D341Med (cell line): ENCODE results near the gene PAPSS2.
"Not testable (repeated sequence)": the region's sequence is repeated elsewhere in the genome, so short reads cannot be mapped to it uniquely, and the experiment has no call there.

Experiments
- DNase-seq: peaks from one replicate; pipeline ENCODE4 v3.0.0; 2012; ENCODE audit warnings: low spot score

PAPSS2 gene

GRCh38 chr10:87706731-87707130, 47.1 kb downstream of the PAPSS2 start:
- no peak for DNase-seq

DNA sequence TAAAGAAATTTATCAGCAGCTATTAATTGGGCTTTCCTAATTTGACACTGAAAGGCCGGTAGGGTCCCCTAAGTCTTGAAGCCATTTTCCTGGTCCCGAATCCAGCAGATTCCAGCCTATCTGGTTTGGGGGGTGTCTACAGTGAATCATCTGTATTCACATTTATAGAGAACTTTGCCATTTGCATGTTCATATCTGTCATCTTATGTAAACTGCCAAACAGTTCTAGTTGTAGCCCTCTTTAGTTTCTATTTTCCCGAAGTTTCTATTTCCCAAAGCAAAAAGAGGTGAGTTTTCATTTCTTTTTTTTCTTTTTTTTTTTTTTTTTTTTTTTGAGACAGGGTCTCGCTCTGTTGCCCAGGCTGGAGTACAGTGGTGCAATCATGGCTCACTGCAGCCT, 47.6 kb downstream of the PAPSS2 start:
- DNase-seq: no peak

DNA sequence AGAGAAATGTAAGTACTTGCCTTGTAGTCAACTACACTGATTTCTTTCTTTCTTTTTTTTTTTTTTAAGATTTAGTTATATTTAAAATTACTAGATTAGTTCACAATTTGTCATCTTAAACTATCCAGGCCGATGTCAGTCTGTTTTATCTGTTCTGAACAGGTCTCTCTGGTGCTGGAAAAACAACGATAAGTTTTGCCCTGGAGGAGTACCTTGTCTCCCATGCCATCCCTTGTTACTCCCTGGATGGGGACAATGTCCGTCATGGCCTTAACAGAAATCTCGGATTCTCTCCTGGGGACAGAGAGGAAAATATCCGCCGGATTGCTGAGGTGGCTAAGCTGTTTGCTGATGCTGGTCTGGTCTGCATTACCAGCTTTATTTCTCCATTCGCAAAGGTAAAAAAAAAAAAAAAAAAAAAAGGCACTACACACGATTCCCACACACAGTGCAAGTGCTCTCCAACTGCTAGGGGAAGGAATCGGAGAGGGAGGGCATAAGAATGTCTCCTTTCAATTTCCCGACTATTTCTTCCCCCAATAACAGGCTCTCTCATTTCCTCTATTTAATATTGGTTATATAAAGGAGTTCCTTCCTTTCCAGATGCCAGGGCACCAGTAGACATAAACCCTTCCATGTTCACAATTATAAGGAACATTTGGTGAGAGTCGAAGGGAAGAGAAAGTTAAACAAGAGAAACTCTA, 53.4 kb downstream of the PAPSS2 start:
- DNase-seq: no peak

DNA sequence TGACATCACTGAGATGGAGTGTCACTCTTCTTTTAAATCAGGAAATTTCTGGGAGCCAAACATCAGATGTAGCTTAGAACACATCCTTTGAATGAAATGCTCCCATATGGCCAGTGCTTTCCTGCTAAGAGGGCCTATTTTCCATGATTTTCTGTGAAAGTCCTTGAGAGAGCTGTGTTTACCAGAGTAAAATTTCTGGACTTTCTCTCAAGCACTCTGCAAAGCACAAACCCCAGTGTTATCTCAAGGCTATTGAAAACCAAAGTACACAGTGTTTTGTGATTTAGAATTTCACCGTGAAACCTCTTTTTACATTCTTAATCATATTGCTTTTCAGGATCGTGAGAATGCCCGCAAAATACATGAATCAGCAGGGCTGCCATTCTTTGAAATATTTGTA, 54.0 kb downstream of the PAPSS2 start:
- no peak for DNase-seq

DNA sequence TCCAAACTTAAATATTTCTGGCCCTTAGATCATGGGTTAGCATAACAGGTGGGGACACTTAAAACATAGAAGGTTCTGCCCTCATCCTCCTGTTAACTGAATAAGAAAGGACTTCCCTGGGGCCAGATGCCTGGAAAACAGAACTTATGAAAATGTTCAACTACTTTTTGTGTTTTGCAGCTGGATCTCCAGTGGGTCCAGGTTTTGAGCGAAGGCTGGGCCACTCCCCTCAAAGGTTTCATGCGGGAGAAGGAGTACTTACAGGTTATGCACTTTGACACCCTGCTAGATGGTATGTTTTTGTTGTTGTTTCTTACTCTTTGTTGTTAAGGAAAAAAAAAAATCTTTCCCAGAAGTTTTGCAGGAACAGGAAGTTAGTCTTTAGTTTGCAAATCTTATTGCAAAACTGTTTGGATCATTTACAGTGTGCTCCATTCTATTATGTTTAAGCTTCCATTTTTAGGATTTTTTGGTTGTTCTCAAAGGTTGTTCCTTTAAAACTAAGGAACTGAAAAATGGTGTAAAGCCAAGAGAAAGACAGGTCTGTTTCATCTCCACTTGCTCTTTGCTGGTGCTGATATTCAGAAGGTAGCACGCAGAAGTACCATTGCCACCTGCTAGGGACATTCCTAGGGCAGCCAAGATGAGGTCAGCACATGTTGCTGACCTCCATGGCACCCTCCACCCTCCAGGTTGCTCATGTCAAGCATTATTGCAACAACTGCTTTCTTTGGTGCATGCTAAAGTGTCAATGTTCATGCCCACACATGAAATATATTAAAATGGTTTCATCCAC, 56.1 kb downstream of the PAPSS2 start:
- no peak for DNase-seq

- DNase-seq: no peak
Observed at GRCh38 chr10:87716348-87716670, 56.6 kb downstream of the PAPSS2 start.

DNA sequence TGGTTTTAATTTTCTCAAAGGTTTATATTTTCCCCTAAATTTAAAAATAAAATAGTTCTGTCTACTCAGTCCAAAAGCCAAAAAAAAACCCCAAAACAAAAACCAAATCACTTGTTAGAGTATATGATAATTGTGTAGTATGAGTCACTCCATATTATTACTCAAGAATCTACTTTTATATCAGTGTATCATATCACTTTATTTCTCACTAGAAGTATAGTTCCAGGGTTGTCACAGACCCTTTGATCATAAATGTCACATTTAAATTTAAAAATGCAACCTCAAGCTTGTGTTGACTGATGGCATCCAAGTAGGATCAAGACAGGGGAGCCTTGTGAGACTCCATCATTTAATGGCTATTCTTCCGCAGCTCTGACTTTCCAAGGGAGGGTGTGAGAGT, 61.0 kb downstream of the PAPSS2 start:
- DNase-seq: no peak

DNA sequence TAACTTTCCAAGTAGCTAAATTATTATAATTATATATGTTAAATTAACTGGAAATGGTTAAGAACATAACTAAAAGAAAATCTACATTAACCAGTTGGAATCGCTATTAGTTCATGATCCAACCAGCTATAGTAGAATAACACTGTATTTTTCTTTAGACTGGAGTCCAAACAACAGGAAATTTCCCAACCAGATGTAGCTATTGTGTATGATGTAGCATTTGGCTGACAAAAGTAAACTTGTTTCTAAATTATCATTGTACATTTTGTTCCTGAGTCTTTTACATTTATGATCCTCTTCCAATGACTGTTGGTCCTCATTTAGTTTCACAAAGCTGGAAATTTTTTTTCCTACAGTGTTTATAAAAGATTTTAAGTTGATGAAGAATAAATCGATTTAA, 62.1 kb downstream of the PAPSS2 start:
- no peak for DNase-seq

DNA sequence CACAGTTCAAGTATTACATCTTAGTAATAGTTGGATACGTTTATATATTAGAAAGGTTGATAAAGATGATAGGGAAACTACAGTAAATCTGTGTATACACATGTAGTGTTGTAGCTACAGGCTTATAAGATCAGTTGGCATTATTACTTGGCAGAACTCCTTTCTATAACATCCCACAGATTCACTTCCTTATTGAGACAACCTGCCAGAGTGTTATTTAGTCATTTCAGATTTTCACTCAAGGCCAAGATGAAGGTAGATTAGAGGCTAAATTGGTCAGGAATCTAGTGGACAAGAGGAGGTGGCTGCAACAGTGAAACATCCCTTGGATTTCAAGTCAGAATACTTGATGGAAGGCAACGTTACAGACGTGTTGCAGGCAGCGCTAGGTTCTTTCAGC, 63.0 kb downstream of the PAPSS2 start:
- no peak for DNase-seq

DNA sequence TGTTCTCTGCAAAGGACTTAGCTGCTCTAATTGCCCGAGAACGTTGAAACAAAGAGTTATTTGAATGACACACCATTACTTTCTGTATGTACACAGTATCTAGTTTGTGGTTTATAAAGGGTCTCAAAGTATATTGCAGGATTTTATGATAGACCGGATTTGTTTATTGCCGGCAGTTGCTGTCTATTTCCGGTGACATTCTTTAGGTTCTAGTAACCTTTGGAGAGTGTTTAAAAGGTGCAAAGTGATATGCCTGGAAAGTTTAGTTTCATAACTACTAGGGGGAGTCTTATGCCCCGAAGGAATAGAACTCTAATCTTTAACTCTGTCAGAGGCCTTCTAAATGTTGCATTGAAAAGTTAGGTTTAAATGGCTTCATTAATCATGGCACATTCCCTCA, 63.8 kb downstream of the PAPSS2 start:
- no peak for DNase-seq

DNA sequence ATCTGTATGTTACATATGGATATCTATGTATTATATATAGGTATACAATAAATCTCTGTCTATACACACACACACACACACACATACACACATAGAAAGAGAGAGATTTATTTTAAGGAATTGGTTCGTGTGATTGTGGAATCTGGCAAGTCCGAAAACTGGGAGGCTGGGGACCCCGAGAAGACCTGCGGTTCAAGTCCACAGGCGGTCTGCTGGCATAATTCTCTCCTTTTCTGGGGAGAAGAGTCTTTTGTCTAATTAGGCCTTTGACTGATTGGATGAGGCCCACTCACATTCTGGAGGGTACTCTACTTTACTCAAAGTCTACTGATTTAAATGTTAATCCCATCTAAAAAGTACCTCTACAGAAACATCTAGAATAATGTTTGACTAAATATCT, 65.1 kb downstream of the PAPSS2 start:
- no peak for DNase-seq

DNA sequence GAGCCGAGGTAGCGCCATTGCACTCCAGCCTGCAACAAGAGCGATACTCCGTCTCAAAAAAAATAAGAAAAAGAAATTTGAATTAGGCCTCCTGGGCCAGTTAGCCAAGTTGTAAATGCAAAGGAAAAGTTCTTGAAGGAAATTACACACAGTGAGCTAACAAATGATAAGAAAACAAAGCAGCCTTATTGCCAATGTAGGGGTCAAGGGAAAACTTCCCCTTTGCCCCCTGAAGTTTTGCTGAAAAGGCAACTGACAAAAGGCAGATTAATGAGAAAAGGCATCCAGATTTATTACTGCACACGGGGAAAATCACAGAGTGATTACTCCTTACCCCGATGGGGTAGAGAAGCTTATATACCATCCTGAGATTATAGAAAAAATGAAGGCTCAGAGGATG, 70.3 kb downstream of the PAPSS2 start:
- no peak for DNase-seq

DNA sequence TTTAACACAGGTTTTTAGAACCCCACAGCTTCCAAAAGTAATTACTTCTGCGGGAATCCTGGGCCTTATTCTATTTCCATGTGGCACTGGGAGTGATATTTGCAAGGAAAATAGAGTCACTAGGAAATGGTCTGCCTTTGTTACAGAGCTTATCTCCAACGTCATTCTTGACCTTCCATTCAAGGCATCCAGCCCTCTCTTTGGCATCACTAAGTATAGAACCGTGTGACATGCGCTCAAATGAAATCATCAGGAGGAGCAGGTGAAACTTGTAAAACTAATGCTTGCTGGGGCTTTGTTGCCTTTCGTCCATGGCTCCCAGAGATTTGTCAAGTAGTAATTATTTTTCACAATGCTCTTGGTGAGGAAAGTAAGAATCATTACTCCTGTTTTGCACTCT, 73.4 kb downstream of the PAPSS2 start:
- no peak for DNase-seq

- DNase-seq: peak; percentile 50
Observed at GRCh38 chr10:87734987-87735827, 75.5 kb downstream of the PAPSS2 start.

DNA sequence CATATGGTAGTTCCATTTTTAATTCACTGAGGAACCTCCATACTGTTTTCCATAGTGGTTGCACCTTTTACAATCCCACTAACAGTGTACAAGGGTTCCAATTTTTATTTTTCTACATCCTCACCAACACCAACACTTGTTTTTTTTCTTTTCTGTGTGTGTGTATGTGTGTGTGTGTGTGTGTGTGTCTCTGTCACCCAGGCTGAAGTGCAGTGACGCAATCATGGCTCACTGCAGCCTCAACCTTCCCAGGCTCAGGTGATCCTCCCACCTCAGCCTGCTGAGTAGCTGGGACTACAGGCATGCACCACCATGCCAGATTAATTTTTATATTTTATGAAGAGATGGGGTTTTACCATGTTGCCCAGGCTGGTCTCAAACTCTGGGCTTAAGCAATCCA, 78.6 kb downstream of the PAPSS2 start:
- not testable (repeated sequence) for DNase-seq

DNA sequence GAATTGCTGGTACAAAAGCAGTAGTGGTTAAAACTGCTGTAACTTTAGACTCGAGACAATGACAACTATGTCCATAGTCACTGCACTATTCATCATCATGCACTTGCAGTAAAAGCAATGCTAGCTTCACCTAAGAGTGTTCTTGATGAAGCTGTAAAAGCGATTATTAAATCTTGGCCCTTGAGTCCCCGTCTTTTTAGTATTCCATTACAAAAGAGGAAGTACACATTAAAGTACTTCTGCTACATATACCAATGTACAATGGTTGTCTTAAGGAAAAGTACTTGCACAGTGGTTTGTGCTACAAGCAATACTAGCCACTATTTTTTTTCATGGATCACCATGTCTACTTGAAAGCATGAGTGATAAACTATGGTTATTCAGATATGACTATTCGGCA, 80.0 kb downstream of the PAPSS2 start:
- no peak for DNase-seq

DNA sequence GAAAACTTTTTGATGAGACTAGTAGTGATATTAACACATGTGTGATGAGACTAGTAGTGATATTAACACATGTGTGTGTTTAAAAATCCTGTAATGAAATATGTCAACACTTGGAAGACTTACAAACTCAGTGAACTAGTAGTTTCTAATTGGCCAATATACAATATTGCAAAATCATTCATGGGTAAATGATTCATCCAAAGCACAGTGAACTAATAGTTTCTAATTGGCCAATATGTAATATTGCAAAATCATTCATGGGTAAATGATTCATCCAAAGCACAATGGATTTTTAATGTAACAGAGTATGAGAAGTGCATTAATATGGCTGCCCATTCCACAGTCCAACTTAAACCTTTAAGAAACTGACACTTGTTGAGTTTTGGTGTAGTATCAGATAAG, 80.6 kb downstream of the PAPSS2 start:
- no peak for DNase-seq

DNA sequence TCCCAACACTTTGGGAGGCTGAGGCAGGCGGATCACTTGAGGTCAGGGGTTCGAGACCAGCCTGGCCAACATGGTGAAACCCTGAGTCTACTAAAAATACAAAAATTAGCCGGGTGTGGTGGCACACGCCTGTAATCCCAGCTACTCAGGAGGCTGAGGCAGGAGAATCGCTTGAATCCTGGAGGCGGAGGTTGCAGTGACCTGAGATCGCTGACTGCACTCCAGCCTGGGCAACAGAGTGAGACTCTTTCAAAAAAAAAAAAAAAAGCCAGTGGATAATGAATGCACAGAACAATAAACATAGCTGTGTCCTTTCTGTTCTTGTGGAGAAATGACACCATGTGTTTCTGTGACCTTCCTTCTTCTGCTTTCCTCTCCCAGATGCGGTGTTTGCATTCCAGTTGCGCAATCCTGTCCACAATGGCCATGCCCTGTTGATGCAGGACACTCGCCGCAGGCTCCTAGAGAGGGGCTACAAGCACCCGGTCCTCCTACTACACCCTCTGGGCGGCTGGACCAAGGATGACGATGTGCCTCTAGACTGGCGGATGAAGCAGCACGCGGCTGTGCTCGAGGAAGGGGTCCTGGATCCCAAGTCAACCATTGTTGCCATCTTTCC, 83.4 kb downstream of the PAPSS2 start:
- not testable (repeated sequence) for DNase-seq

DNA sequence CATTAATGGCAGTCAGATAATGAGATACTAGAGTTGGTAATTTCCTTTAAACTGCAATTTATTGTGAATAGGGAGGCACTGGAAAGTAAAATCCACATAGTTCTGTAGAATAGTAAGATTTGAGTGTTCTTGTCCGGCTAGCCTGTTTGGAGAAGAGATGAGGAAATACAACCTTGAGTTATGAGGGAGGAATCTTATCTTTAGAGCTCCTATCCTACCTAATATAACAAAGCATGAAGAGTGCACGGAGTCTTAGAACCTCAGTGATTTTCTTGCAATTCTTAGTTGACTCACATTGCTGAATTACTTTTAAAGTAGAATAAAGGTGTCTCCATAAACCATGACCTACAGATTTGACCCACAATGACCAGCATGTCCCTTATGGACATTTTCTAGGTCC, 84.9 kb downstream of the PAPSS2 start:
- no peak for DNase-seq

DNA sequence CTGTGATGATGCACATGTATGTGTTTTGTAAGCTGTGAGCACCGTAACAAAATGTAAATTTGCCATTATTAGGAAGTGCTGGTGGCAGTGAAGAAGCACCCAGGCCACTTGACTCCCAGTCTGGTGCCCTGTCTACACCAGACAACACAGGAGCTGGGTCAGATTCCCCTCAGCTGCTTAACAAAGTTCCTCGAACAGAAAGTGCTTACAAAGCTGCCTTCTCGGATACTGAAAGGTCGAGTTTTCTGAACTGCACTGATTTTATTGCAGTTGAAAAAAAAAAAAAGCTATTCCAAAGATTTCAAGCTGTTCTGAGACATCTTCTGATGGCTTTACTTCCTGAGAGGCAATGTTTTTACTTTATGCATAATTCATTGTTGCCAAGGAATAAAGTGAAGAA, 87.2 kb downstream of the PAPSS2 start:
- DNase-seq: no peak

GRCh38 chr10:87748244-87748643, 88.6 kb downstream of the PAPSS2 start:
- DNase-seq: not testable (repeated sequence)

DNA sequence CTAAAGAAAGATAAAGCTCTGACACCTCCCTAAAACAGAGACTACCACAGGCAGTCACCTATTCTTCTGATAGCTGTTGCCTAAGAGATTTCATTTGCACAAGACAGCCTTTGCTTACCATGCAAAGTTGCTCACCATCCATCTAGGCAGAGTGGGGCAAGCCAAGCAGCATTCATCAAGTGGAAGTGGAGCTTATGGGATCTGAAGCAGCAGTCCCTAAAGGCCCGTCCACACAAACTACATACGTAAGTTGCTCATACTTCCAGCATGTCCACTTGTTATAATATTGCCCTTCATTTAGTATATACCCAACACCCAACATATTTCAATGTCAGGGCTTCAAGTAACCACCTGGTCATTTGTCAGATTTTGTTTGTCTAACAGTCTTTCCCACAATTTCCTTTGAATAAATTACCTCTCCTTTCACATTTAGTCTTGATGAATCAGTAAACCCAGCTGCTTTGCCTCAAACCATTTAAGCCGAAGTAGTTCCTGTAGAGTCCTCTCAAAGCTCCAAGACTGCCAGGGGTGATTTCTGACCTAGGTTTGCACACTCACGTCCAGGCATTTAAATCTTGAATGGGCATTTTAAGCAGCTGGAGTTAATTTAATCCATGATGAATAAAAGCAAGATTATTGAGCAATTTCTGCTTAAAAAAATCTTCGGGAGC, 90.5 kb downstream of the PAPSS2 start:
- DNase-seq: no peak
